GM12873 (cell line): ENCODE results near the gene APOL6.

Source experiments
- TF ChIP-seq, protein P1 (sequence below): IDR thresholded peaks from 2 replicates; pipeline ENCODE4 v1.5.1; 2012; ENCODE audit warnings: low read depth, mild to moderate bottlenecking, moderate library complexity, low read length, control low read depth; ENCODE audit not compliant: insufficient read depth; ENCODE audit errors: missing control alignments

The APOL6 gene

DNA sequence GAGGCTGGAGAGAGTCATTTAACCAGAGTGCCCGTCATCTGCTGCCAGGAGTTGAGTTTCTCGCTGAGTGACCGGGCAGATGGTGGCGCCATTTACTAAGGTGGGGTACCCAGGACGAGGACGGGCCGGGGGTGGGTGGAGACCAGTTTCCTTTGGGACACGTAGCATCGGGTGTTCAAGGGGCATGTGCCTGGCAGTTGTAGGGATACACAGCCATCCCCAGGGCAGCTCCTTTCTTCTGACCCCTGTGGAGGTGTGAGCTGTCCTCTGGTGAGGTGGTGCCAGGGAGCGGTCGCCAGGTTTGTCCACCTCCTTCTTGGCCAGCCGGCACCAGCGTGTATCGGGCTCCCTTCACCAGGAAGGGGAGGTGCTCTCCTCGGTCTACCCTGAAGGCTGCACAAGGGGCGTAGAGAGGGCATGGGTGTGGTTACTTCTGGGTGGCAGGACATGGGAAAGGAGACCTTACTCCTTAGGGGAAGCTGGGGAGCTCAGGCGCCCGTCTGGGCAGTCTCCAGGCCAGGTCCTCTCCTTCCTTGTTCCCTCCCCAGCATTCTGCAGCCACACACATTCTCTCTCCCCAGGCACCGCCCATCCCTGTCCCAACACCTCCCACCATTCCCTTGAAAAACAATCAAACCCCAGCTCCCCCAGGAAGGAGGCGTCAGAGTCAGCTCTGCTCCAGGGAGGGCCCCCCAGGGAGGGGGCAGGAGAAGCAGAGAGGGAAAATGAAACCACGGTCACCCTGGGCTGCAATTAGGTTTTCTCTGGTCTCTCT lies 20.8 kb upstream of the APOL6 start:
- TF ChIP-seq, protein P1, sequence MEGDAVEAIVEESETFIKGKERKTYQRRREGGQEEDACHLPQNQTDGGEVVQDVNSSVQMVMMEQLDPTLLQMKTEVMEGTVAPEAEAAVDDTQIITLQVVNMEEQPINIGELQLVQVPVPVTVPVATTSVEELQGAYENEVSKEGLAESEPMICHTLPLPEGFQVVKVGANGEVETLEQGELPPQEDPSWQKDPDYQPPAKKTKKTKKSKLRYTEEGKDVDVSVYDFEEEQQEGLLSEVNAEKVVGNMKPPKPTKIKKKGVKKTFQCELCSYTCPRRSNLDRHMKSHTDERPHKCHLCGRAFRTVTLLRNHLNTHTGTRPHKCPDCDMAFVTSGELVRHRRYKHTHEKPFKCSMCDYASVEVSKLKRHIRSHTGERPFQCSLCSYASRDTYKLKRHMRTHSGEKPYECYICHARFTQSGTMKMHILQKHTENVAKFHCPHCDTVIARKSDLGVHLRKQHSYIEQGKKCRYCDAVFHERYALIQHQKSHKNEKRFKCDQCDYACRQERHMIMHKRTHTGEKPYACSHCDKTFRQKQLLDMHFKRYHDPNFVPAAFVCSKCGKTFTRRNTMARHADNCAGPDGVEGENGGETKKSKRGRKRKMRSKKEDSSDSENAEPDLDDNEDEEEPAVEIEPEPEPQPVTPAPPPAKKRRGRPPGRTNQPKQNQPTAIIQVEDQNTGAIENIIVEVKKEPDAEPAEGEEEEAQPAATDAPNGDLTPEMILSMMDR: peak; percentile 64

DNA sequence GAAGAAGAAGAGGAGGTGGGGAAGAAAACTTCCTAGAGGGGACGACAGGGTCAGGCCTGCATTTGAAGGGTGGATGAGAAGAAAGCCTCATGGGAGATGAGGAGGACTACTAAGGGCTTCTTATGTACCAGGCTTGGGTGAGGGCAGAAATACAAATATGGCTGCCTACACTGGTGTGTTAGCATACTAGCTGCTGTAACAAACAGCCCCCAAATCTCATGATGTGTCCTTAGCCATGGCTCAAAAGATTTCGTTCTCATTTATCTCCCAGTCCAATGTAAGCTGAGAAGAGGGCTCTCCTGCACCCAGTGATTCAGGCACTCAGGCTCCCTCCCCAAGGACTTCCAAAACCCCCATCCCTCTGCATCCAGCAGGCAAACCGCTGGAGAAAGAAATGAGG lies 19.5 kb upstream of the APOL6 start:
- TF ChIP-seq, protein P1: no peak

DNA sequence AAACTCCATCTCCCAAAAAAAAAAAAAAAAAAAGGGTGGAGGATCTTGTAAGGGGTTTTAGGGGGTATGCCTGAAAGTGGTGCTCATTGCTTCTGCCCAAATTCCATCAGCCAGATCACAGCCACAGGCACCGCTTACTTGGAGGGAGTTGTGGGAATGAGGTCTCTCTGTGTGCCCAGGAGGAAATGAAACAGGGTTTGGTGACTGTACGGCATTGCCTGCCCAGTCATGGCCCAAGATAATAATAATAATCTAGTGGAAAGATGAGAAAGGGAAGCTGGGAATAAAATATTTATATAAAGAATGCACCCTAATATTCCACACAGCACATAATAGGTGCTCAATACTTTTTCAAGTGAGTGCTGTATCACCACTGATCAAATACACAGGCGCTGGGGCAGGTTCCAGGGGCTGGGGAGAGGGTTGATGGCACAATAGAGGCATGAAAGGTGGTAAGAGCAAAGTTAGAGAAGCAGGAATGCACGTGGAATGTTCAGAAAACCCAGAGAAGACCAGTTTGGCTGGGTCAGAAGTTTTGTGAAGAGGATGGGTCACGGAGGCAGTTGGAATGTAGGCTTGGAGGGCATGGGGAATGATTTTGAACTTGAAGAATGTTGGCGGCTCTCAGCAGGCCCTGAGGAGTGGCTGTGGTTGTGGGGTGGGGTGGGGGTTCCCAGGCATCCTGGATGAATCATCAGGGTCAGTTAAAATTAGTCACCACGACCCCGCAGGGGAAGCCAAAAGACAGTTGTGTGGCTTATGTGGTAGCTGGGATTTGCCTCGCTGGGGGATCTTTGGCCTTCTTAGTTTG lies 18.6 kb upstream of the APOL6 start:
- TF ChIP-seq, protein P1: no peak

DNA sequence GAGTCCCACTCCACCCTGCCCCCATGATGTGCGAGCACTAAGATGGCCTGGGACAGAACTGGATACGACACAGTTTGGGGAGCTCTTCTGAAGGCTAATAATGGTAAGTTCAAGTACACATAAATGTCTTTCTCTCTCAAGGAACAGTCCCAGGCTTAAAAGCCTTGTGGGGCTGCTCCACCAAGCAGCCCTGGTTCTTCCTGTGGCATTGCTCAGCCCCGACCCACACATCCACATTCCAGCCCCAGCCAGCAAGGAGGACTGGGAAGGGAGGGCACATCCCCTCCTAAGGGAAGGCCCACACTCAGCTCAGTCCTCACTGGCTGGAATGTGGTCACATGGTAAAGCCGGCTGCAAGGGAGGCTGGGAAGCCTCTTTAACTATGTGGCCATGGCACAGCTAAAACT lies 17.9 kb upstream of the APOL6 start:
- TF ChIP-seq, protein P1: no peak

DNA sequence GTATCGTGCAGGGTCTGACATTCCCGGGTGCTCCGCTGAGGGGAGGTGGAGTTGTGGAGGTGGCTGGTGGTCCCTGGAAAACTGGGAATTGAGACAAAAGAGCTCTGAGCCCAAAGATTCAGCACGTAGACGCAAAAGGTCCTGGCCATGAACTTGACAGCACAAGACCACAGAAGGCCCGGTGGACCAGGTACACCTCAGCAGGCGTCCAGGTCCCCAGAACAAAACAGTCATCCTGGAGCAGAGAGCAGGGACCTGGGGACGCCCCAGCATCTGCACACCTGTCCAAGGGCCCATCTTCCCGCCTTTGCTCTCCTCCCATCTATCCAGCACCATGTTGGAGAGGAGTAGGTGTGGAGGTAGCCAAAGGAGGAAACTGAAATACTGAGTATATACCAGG lies 17.4 kb upstream of the APOL6 start:
- TF ChIP-seq, protein P1: no peak

DNA sequence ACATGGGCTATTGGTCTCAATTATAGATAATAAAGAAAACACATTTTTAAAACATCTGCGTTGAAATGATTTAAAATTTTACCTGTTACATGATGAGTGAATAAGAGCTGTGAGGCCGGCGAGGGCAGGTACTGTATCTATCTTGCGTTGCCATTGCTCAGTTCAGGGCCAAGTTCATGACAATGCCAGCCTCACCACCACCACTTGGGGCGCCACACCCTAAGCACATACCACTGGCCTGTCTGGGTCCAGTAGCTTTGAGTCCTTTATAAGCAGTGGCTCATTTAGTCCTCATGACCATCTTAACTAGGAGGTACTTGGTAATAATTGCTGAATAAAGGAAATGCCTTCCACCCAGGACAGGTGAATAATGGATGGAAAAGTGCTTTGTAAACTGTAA lies 16.6 kb upstream of the APOL6 start:
- TF ChIP-seq, protein P1: peak; percentile 80

DNA sequence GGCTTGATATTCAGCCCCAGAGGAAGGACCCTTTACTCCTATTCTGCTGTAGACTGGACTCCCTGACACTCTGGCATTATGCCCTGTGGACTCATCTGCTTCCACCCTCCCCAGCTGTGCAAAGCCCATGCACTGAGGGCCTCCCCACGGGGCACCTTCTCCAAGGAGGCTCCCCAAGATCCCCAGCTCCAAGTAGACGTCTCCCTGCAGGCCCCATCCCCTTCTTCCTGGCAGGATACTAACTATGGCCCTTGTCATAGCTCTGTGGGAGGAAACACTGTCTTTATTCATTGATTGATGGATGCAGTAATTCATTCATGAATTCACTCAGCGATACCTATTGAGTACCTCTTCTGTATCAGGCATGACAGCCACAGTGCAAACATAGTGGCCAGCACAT lies 15.3 kb upstream of the APOL6 start:
- TF ChIP-seq, protein P1: no peak
